Measurements from ENCODE around the gene FNBP1L. TPM values are rescaled to one million over a fixed set of nuclear protein-coding genes. Genes with fewer than 3 reads are reported as not detected.

FNBP1L gene
- total and polyA plus RNA-seq, 3 donors from 2014 or later = 21.9 to 54.4 (median 46.5) TPM

DNA sequence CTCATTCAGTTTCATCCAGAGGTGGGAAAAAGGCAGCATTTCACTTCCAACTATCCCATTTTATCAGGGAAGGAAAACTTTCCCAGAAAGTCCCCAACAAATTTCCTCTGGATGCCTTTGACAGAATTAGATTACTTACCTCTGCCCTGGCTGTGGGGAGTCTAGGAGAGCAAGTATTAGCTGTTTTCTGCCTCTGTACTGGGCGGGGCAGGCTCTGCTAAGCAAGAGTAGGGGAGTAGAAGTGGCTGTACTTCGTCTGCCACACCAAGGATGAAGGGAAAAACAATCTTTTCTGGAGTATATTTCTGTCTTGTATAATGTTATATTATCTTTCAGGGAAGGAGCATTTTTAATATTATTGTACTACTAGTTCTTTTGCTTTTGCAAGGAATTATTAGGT lies 78.5 kb downstream of the FNBP1L start:
- H3K36me3 ChIP-seq (ENCODE audit: low read depth, missing control alignments) = no peaks in the 10 kb centered on the region
- no peak for TF ChIP-seq POLR2A (IDR thresholded peaks at IDR 0.05)
- TF ChIP-seq CTCF (IDR thresholded peaks at IDR 0.05) = no peak
- H3K4me1 ChIP-seq = peaks cover 6% of the 10 kb centered on the region
- no peak for DNase-seq
- H3K9me3 ChIP-seq = no peaks in the 10 kb centered on the region
- intact Hi-C loops (cut with DNase I; ENCODE audit: low total_unique reads) = no loop called here
- WGBS, 2 donors = 66 to 69% methylated on average over 2 of the region's 2 CpGs
- no peak overlapping the region for H3K27ac ChIP-seq
- no peaks in the 10 kb centered on the region for H3K27me3 ChIP-seq
- H3K4me3 ChIP-seq = no peak overlapping the region

DNA sequence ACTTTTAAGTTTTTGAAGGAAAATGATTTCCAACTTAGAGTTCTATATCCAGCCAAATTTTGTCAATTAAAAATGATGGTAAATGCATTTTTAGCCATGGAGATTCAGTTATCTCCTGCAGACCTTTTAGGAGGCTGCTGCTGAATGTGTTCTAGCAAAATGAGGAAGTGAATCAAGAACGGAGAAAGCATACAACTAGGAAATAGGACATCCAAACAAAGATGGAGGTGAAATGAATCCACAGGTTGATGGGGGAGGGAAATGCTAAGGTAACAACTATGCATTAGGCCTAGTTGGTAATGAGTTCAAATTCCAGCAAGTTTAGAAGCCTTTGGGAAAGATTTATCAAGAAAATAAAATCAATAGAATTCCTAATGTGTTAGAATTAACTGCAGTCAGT lies 80.5 kb downstream of the FNBP1L start:
- no peak overlapping the region for H3K4me3 ChIP-seq
- H3K4me1 ChIP-seq = peaks cover 6% of the 10 kb centered on the region
- DNase-seq = no peak
- intact Hi-C loops (cut with DNase I; ENCODE audit: low total_unique reads) = no loop called here
- WGBS, 2 donors = 85 to 86% methylated on average over 1 of the region's 1 CpG
- no peak overlapping the region for H3K27ac ChIP-seq
- H3K9me3 ChIP-seq = no peaks in the 10 kb centered on the region
- no peaks in the 10 kb centered on the region for H3K27me3 ChIP-seq
- H3K36me3 ChIP-seq (ENCODE audit: low read depth, missing control alignments) = no peaks in the 10 kb centered on the region
- TF ChIP-seq CTCF (IDR thresholded peaks at IDR 0.05) (no peak), POLR2A (IDR thresholded peaks at IDR 0.05) (no peak)

DNA sequence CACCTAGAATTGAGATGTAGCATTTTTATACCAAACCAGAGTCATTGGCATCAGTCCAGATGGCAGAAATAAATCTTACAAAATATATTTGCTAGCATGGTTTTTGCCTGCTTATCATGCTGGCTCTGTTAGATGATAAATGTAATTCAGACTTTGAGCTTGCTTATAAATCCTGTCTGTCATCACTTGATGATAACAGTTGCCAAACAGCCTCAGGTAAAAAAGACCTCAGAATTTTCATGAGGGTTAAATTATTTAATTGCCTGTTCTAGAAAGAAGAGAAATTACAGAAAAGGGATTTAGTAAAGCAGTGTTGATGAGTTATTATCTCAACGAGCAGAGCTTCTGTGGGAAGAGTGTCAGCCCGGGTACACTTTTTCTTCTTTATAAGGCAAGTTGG lies 83.3 kb downstream of the FNBP1L start:
- no peak for DNase-seq
- WGBS, 2 donors = 53 to 62% methylated on average over 2 of the region's 2 CpGs

GRCh38 chr1:93532780-93533378 lies 85.0 kb downstream of the FNBP1L start:
- intact Hi-C loops (cut with DNase I; ENCODE audit: low total_unique reads) = no loop called here
- 89 to 94% methylated on average over 3 of the region's 3 CpGs for WGBS, 2 donors
- no peaks in the 10 kb centered on the region for H3K27me3 ChIP-seq

More for the DNA sequence above, 83.3 kb downstream of the FNBP1L start:
- peaks cover 5% of the 10 kb centered on the region for H3K4me1 ChIP-seq
- H3K9me3 ChIP-seq = no peaks in the 10 kb centered on the region
- no peak overlapping the region for H3K4me3 ChIP-seq
- intact Hi-C loops (cut with DNase I; ENCODE audit: low total_unique reads) = no loop called here
- H3K27me3 ChIP-seq = no peaks in the 10 kb centered on the region
- TF ChIP-seq CTCF (IDR thresholded peaks at IDR 0.05) (no peak), POLR2A (IDR thresholded peaks at IDR 0.05) (no peak)
- H3K36me3 ChIP-seq (ENCODE audit: low read depth, missing control alignments) = no peaks in the 10 kb centered on the region
- no peak overlapping the region for H3K27ac ChIP-seq

More at GRCh38 chr1:93532780-93533378, 85.0 kb downstream of the FNBP1L start:
- Histone ChIP-seq H3K4me1 (no peaks in the 10 kb centered on the region), H3K27ac (no peak overlapping the region), H3K9me3 (no peaks in the 10 kb centered on the region), H3K36me3 (ENCODE audit: low read depth, missing control alignments) (no peaks in the 10 kb centered on the region), H3K4me3 (no peak overlapping the region)
- TF ChIP-seq POLR2A (IDR thresholded peaks at IDR 0.05) (no peak), CTCF (IDR thresholded peaks at IDR 0.05) (no peak)
- no peak for DNase-seq

All from testis (tissue), 3 donors.